IMR-90 (cell line): Measurements from ENCODE around the gene SEC24D. TPM values are rescaled to one million over a fixed set of nuclear protein-coding genes. Genes with fewer than 3 reads are reported as not detected.

Experiments
- ATAC-seq: fragments of 200-7000 bp; cut with Tn5 transposase; 2 replicates; pipeline ENCODE4 v1.9.1; 2020; ENCODE audit warnings: low read depth, mild to moderate bottlenecking, moderate library complexity
- BruUV-seq: library from RNA; stranded (reverse); fragments of 400-500 nt; replicated peaks from 2 replicates; lab custom pipeline; 2021; lab: Mats Ljungman, UMichigan
- CTCF ChIA-PET: fragments of 300-600 bp; formaldehyde crosslinking; extraction: SDS; loops from one replicate; lab custom pipeline; 2021; ENCODE audit warnings: antibody characterized with exemption; lab: Yijun Ruan, JAX
- POLR2A ChIA-PET: fragments of 300-600 bp; sonication (Branson Sonifier 250); formaldehyde crosslinking; loops from one replicate; lab custom pipeline; 2022; ENCODE audit warnings: antibody characterized with exemption; ENCODE audit not compliant: unreplicated experiment; lab: Charles Lee
- DNase-seq: peaks from one replicate; pipeline ENCODE4 v3.0.0; 2013
- H2AFZ ChIP-seq: replicated peaks from 2 replicates; pipeline ENCODE3; 2013; ENCODE audit warnings: low read length, mild to moderate bottlenecking; ENCODE audit not compliant: poor library complexity
- H2AK5ac ChIP-seq: 2 replicates; pipeline ENCODE4 v1.6.1; 2013; ENCODE audit warnings: low read depth, low read length, inconsistent platforms
- H2AK9ac ChIP-seq: replicated peaks from 2 replicates; pipeline ENCODE3; 2013; ENCODE audit warnings: mild to moderate bottlenecking, low read depth, low read length, moderate library complexity; ENCODE audit not compliant: poor library complexity
- H2BK120ac ChIP-seq: 2 replicates; pipeline ENCODE4 v1.6.1; 2013; ENCODE audit warnings: low read depth, low read length, inconsistent platforms
- H2BK15ac ChIP-seq: 3 replicates; pipeline ENCODE4 v1.6.1; 2013; ENCODE audit warnings: low read depth, low read length, inconsistent platforms
- H2BK20ac ChIP-seq: 2 replicates; pipeline ENCODE4 v1.6.1; 2013; ENCODE audit warnings: low read depth, mild to moderate bottlenecking, inconsistent platforms, low read length, moderate library complexity
- H2BK5ac ChIP-seq: 2 replicates; pipeline ENCODE4 v1.6.1; 2013; ENCODE audit warnings: mild to moderate bottlenecking, low read depth, low read length, inconsistent platforms; ENCODE audit not compliant: poor library complexity, severe bottlenecking
- H3K14ac ChIP-seq: replicated peaks from 2 replicates; pipeline ENCODE4 v1.6.1; 2013; ENCODE audit warnings: low read depth, low read length, inconsistent platforms
- H3K18ac ChIP-seq: 2 replicates; pipeline ENCODE4 v1.6.1; 2013; ENCODE audit warnings: low read depth, low read length, control low read depth
- H3K23ac ChIP-seq: 2 replicates; pipeline ENCODE4 v1.6.1; 2013; ENCODE audit warnings: low read depth, low read length, inconsistent platforms
- H3K27ac ChIP-seq: 2 replicates; pipeline ENCODE4 v1.5.1; 2013; ENCODE audit warnings: mild to moderate bottlenecking, control low read depth, low read length; ENCODE audit not compliant: insufficient read depth
- H3K27me3 ChIP-seq: 2 replicates; pipeline ENCODE4 v1.6.1; 2013; ENCODE audit warnings: low read length; ENCODE audit not compliant: control insufficient read depth, insufficient read depth
- H3K36me3 ChIP-seq: 2 replicates; pipeline ENCODE4 v1.6.1; 2013; ENCODE audit warnings: low read length, mixed read lengths; ENCODE audit not compliant: control insufficient read depth, insufficient read depth
- H3K4ac ChIP-seq: 2 replicates; pipeline ENCODE4 v1.6.1; 2013; ENCODE audit warnings: low read depth, low read length, inconsistent platforms
- H3K4me1 ChIP-seq: 2 replicates; pipeline ENCODE4 v1.6.1; 2013; ENCODE audit warnings: low read length, mixed read lengths; ENCODE audit not compliant: control insufficient read depth, insufficient read depth
- H3K4me2 ChIP-seq: 2 replicates; pipeline ENCODE4 v1.6.1; 2013; ENCODE audit warnings: low read depth, mild to moderate bottlenecking, control low read depth, low read length, moderate library complexity
- H3K4me3 ChIP-seq: 2 replicates; pipeline ENCODE4 v1.5.1; 2013; ENCODE audit warnings: low read depth, mild to moderate bottlenecking, control low read depth, low read length, moderate library complexity; ENCODE audit not compliant: insufficient read depth
- H3K56ac ChIP-seq: 2 replicates; pipeline ENCODE4 v1.6.1; 2013; ENCODE audit warnings: low read length, inconsistent platforms; ENCODE audit not compliant: insufficient read depth; ENCODE audit errors: extremely low read depth
- H3K79me1 ChIP-seq, 2 experiments: 2 replicates each; pipeline ENCODE4 v1.6.1; 2013; ENCODE audit warnings: low read length in 2 of 2, inconsistent platforms in 1 of 2, low read depth in 1 of 2
- H3K9ac ChIP-seq: 2 replicates; pipeline ENCODE4 v1.6.1; 2013; ENCODE audit warnings: low read depth, low read length, control low read depth
- H3K9me1 ChIP-seq: 2 replicates; pipeline ENCODE4 v1.6.1; 2013; ENCODE audit warnings: low read length, inconsistent platforms; ENCODE audit not compliant: insufficient read depth
- H3K9me3 ChIP-seq: 2 replicates; pipeline ENCODE4 v1.6.1; 2013; ENCODE audit warnings: low read length; ENCODE audit not compliant: control insufficient read depth, insufficient read depth
- H4K20me1 ChIP-seq: 2 replicates; pipeline ENCODE4 v1.6.1; 2013; ENCODE audit warnings: low read length, inconsistent platforms; ENCODE audit not compliant: insufficient read depth
- H4K5ac ChIP-seq: 2 replicates; pipeline ENCODE4 v1.6.1; 2013; ENCODE audit warnings: mild to moderate bottlenecking, low read depth, low read length, control low read depth
- H4K8ac ChIP-seq, 2 experiments: 2 replicates each; pipeline ENCODE4 v1.6.1; 2013; ENCODE audit warnings: low read depth in 2 of 2, low read length in 2 of 2, control low read depth in 1 of 2, inconsistent platforms in 1 of 2
- H4K91ac ChIP-seq: 2 replicates; pipeline ENCODE4 v1.6.1; 2013; ENCODE audit warnings: low read depth, low read length, inconsistent platforms; ENCODE audit not compliant: insufficient read depth
- BHLHE40 ChIP-seq: fragments of 150-350 bp; IDR thresholded peaks from 2 replicates; pipeline ENCODE4 v1.6.1; 2016; ENCODE audit warnings: mild to moderate bottlenecking, low read depth, low read length
- FOS ChIP-seq: fragments of 150-350 bp; IDR thresholded peaks from 2 replicates; pipeline ENCODE4 v1.6.1; 2016; ENCODE audit warnings: low read depth, low read length
- MXI1 ChIP-seq: IDR thresholded peaks from 2 replicates; pipeline ENCODE4 v1.6.1; 2012; ENCODE audit warnings: low read depth, mild to moderate bottlenecking, low read length, moderate library complexity, borderline replicate concordance
- NFE2L2 ChIP-seq: fragments of 150-350 bp; IDR thresholded peaks from 2 replicates; pipeline ENCODE4 v1.6.1; 2016; ENCODE audit warnings: low read depth, mild to moderate bottlenecking, low read length
- RFX5 ChIP-seq: IDR thresholded peaks from 2 replicates; pipeline ENCODE4 v1.8.0; 2012; ENCODE audit warnings: low read depth, mild to moderate bottlenecking, low read length, moderate library complexity
- WGBS, 2 experiments: methylation state at CpG; one replicate each; pipeline versions ENCODE4 v1.1.5 to v1.1.7; 2013; ENCODE audit warnings: missing lambda C conversion rate in 2 of 2; ENCODE audit not compliant: insufficient read length in 1 of 2; ENCODE audit errors: extremely low coverage in 2 of 2; 5-methylcytosine and 5-hydroxymethylcytosine counted together
- dilution Hi-C: fragments of 300-500 bp; cut with HindIII; formaldehyde crosslinking; loops from one replicate; pipeline ENCODE4 v1.14.3; 2018; ENCODE audit warnings: low sequenced_read_pairs; ENCODE audit not compliant: unreplicated experiment
- in situ Hi-C: fragments of 300-500 bp; cut with MboI; formaldehyde crosslinking; loops from 3 replicates; pipeline ENCODE4 v1.14.3; 2019; ENCODE audit warnings: low sequenced_read_pairs, inconsistent platforms, mixed read lengths
- intact Hi-C: fragments of 100-400 bp; cut with micrococcal nuclease; formaldehyde crosslinking; loops from 2 replicates; pipeline ENCODE4 v1.10.0; 2022
- polyA plus RNA-seq, 3 experiments: library from polyadenylated mRNA; depleted of rRNA; stranded (reverse); fragments of >200 nt; gene quantifications; 2 replicates each; pipeline ENCODE4 v1.2.3, GENCODE V29; 2012; ENCODE audit warnings: low replicate concordance in 1 of 3
- total RNA-seq: library from RNA; depleted of rRNA; stranded (reverse); fragments of >200 nt; gene quantifications from 2 replicates; pipeline ENCODE4 v1.2.3, GENCODE V29; 2012
- TF ChIP-seq, protein P1 (sequence below): fragments of 150-350 bp; IDR thresholded peaks from 2 replicates; pipeline ENCODE4 v1.6.1; 2016; ENCODE audit warnings: low read depth, mild to moderate bottlenecking, low read length, moderate library complexity, borderline replicate concordance

SEC24D gene
- total and polyA plus RNA-seq, 2 of the 4 experiments (the other 2 are of a cell fraction) = 93.2 to 111 TPM

DNA sequence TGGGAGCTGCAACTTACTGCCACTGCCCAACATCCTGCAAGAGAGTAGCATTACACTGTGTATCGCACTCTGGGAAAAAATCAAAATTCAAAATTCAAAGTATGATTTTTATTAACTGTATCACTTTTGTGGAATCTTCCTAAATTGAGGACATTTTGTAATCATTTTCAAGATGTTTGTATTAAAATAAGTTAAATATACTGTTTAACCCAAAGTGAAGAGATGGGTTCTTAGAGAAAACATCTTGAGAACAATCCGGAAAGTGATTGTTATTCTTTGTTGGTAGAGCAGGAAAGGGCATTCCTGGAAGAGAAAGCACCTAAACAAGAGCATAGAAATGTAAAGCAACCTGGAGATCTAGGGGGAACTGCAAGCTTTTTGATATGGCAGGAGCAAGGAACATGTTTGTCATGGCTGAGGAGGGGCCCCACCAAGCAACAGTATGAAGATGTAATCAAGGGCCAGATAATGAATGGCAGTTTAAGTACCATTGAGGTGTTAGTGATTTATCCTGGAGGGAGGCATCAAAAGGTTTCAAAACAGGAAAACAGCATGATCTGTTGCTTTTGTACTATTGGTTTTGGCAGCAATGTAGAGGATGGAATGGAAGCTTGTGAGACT, 14.1 kb upstream of the SEC24D start:
- H3K14ac ChIP-seq = peak overlapping the region; percentile 87
- H3K23ac ChIP-seq = peak overlapping the region; percentile 70; the same call in 1 of the 2 replicates
- peak overlapping the region; percentile 62 for H3K4me3 ChIP-seq
- peak overlapping the region; percentile 74 for H2BK120ac ChIP-seq
- H3K9me3 ChIP-seq = no peaks in the 10 kb centered on the region
- peak overlapping the region; percentile 100 for H4K5ac ChIP-seq
- no peaks in the 10 kb centered on the region for H3K36me3 ChIP-seq
- TF ChIP-seq NFE2L2 (no peak), MXI1 (no peak), RFX5 (no peak), FOS (no peak), BHLHE40 (no peak)
- TF ChIP-seq, protein P1, sequence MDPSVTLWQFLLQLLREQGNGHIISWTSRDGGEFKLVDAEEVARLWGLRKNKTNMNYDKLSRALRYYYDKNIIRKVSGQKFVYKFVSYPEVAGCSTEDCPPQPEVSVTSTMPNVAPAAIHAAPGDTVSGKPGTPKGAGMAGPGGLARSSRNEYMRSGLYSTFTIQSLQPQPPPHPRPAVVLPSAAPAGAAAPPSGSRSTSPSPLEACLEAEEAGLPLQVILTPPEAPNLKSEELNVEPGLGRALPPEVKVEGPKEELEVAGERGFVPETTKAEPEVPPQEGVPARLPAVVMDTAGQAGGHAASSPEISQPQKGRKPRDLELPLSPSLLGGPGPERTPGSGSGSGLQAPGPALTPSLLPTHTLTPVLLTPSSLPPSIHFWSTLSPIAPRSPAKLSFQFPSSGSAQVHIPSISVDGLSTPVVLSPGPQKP = no peak
- in situ Hi-C loops (no loop called here), dilution Hi-C loops (no loop called here), intact Hi-C loops (no loop called here)
- ATAC-seq = no peak
- no peak overlapping the region for H2AK5ac ChIP-seq
- no peak overlapping the region for H3K56ac ChIP-seq
- H3K9me1 ChIP-seq = 0 out of 2 replicates have a peak, but pooled peaks cover 4% of the 10 kb centered on the region
- WGBS, 2 experiments = no CpG with 5 or more reads among the region's 2 CpGs
- no peaks in the 10 kb centered on the region for H3K79me1 ChIP-seq
- no peak overlapping the region for H3K27ac ChIP-seq
- no peak overlapping the region for H2BK5ac ChIP-seq
- ChIA-PET POLR2A (interaction anchor here (1.6 kb wide), 1 partner anchor 15 kb away, joined by 6 read pairs; no protein-coding TSS in a partner anchor), CTCF (interaction anchor here (1.1 to 2.0 kb wide), 2 partner anchors 13 to 15 kb away, joined by 3 to 7 read pairs; no protein-coding TSS in a partner anchor)
- no peak overlapping the region for H4K91ac ChIP-seq
- DNase-seq = no peak
- no TSS peak for BruUV-seq
- H2BK15ac ChIP-seq = no peak overlapping the region
- H4K20me1 ChIP-seq = no peaks in the 10 kb centered on the region
- H2BK20ac ChIP-seq = peak overlapping the region; percentile 62; the same call in 1 of the 2 replicates
- H3K4ac ChIP-seq = no peak overlapping the region; the same call in 1 of the 2 replicates
- H2AK9ac ChIP-seq = no peak overlapping the region
- no peaks in the 10 kb centered on the region for H3K27me3 ChIP-seq
- 0 out of 2 replicates have a peak overlapping the region, but pooled peaks have one; percentile 86 for H3K9ac ChIP-seq
- peak overlapping the region; percentile 95; the same call in 1 of the 2 replicates for H3K18ac ChIP-seq
- peak overlapping the region; percentile 78 to 88 for H4K8ac ChIP-seq
- H3K4me2 ChIP-seq = peak overlapping the region; percentile 100
- peak overlapping the region; percentile 83 for H2AFZ ChIP-seq
- H3K4me1 ChIP-seq = peaks cover 3% of the 10 kb centered on the region; the same call in 1 of the 2 replicates
